ENCODE measurements around the gene GAS2L2. TPM values are rescaled to one million over a fixed set of nuclear protein-coding genes. Genes with fewer than 3 reads are reported as not detected.

Gene GAS2L2
- total RNA-seq: not detected in 2 replicates

GRCh38 chr17:35752945-35753764, at the start of gene GAS2L2:
GAS2L2 (minus strand) TSS chr17:35753239; CDS start chr17:35752850, 389 bp downstream.

GRCh38 chr17:35795007-35795870, 42.2 kb upstream of the GAS2L2 start, which contains the start of gene MMP28:
MMP28 (minus strand) TSS chr17:35795641; CDS start chr17:35795377, 264 bp downstream.

GRCh38 chr17:35760587-35760986, 7.5 kb upstream of the GAS2L2 start, which contains the start of gene C17orf50:
C17orf50 (plus strand) TSS chr17:35760887; CDS start chr17:35760942, 55 bp downstream.

GRCh38 chr17:35731239-35731916, 21.7 kb downstream of the GAS2L2 start, which contains the start of gene RASL10B:
RASL10B (plus strand) TSS chr17:35731639; CDS start chr17:35735185, 3,546 bp downstream.

Other genes with a start within 250 kb of the GAS2L2 start
- gene SLFN12L, start 215.6 kb downstream of the GAS2L2 start, total RNA-seq: 0.15 and 0.17 TPM in 2 replicates
- not detected in 2 replicates for gene SLFN14, start 192.4 kb downstream of the GAS2L2 start, total RNA-seq
- 6.4 and 10.4 TPM in 2 replicates for gene PEX12, start 174.7 kb downstream of the GAS2L2 start, total RNA-seq
- 104 and 130 TPM in 2 replicates for gene AP2B1, start 165.9 kb downstream of the GAS2L2 start, total RNA-seq
- 0.58 and 4.6 TPM in 2 replicates for gene RASL10B, start 21.6 kb downstream of the GAS2L2 start, total RNA-seq
- gene C17orf50, start 7.6 kb upstream of the GAS2L2 start, total RNA-seq: not detected in 2 replicates
- 1.2 TPM in 1 of 2 replicates, not detected in the other for gene MMP28, start 42.4 kb upstream of the GAS2L2 start, total RNA-seq
- 52.8 and 62.8 TPM in 2 replicates for gene TAF15, start 56.2 kb upstream of the GAS2L2 start, total RNA-seq
- gene HEATR9, start 115.7 kb upstream of the GAS2L2 start, total RNA-seq: not detected in 2 replicates
- gene CCL5, start 127.1 kb upstream of the GAS2L2 start, total RNA-seq: 0.50 TPM in 1 of 2 replicates, not detected in the other
- gene RDM1, start 177.5 kb upstream of the GAS2L2 start, total RNA-seq: 0.66 and 0.87 TPM in 2 replicates
- gene LYZL6, start 190.5 kb upstream of the GAS2L2 start, total RNA-seq: not detected in 2 replicates
- not detected in 2 replicates for gene CCL16, start 228.3 kb upstream of the GAS2L2 start, total RNA-seq
- gene CCL14, start 233.5 kb upstream of the GAS2L2 start, total RNA-seq: under 0.01 TPM in 1 of 2 replicates, not detected in the other
- not detected in 2 replicates for gene CCL15, start 248.3 kb upstream of the GAS2L2 start, total RNA-seq